Lower leg skin (tissue), 4 donors: ENCODE measurements around the gene ERN1. TPM values are rescaled to one million over a fixed set of nuclear protein-coding genes. Genes with fewer than 3 reads are reported as not detected.

ENCODE experiments used
- DNase-seq, 2 donors: peaks; one replicate each; pipeline ENCODE4 v3.0.0-alpha.2; 2019; ENCODE audit warnings: low spot score in 2 of 2
- H3K4me3 ChIP-seq: fragments of 200-600 bp; sonication (generic); 2 replicates; pipeline ENCODE4 v1.5.1; 2017; ENCODE audit warnings: mild to moderate bottlenecking, low read depth; ENCODE audit not compliant: poor library complexity, severe bottlenecking
- CTCF ChIP-seq, 3 donors: fragments of 450-650 bp; IDR thresholded peaks; one replicate each; pipeline ENCODE4 v1.5.1; 2016; ENCODE audit warnings: antibody characterized with exemption in 3 of 3, mild to moderate bottlenecking in 3 of 3, moderate library complexity in 2 of 3
- POLR2A ChIP-seq, 2 donors: fragments of 450-650 bp; IDR thresholded peaks; one replicate each; pipeline ENCODE4 v1.6.1; 2016 to 2017; ENCODE audit warnings: antibody characterized with exemption in 2 of 2, mild to moderate bottlenecking in 1 of 2, moderate library complexity in 1 of 2
- WGBS, 2 donors: methylation state at CpG; one replicate each; pipeline ENCODE4 v1.1.5; 2018; 5-methylcytosine and 5-hydroxymethylcytosine counted together
- intact Hi-C: fragments of 100-400 bp; cut with DNase I; formaldehyde crosslinking; loops from one replicate; pipeline ENCODE4 v1.15.0; 2023; ENCODE audit warnings: low total_unique reads
- total RNA-seq, 4 donors: library from RNA; depleted of rRNA; stranded (reverse); fragments of >200 nt; gene quantifications; one replicate each; pipeline ENCODE4 v1.1.0, GENCODE V29; 2016

The ERN1 gene
- total RNA-seq, 4 donors from 2014 or later, result 18.2 to 44.0 (median 22.8) TPM

GRCh38 chr17:64087252-64088005, 42.5 kb downstream of the ERN1 start:
- WGBS, 2 donors, result 94% methylated on average over 4 of the region's 4 CpGs

GRCh38 chr17:64085650-64086005, 44.3 kb downstream of the ERN1 start:
- TF ChIP-seq CTCF (IDR thresholded peaks at IDR 0.05) (no peak), POLR2A (IDR thresholded peaks at IDR 0.05) (no peak)
- WGBS, 2 donors, result 95 to 97% methylated on average over 2 of the region's 2 CpGs
- intact Hi-C loops, result no loop called here
- DNase-seq, result no peak
- no peak overlapping the region for H3K4me3 ChIP-seq

More at GRCh38 chr17:64087252-64088005, 42.5 kb downstream of the ERN1 start:
- intact Hi-C loops, result no loop called here
- no peak for TF ChIP-seq POLR2A (IDR thresholded peaks at IDR 0.05)
- no peak for TF ChIP-seq CTCF (IDR thresholded peaks at IDR 0.05)
- no peak overlapping the region for H3K4me3 ChIP-seq
- DNase-seq, result no peak

GRCh38 chr17:64084940-64085649, 44.8 kb downstream of the ERN1 start:
- H3K4me3 ChIP-seq, result no peak overlapping the region
- 81 to 82% methylated on average over 8 of the region's 8 CpGs for WGBS, 2 donors
- intact Hi-C loops, result no loop called here
- TF ChIP-seq CTCF (IDR thresholded peaks at IDR 0.05), result no peak
- TF ChIP-seq POLR2A (IDR thresholded peaks at IDR 0.05), result no peak
- no peak for DNase-seq

- TF ChIP-seq POLR2A (IDR thresholded peaks at IDR 0.05), result no peak
- 47 to 50% methylated on average over 10 of the region's 10 CpGs for WGBS, 2 donors
- intact Hi-C loops, result no loop called here
- H3K4me3 ChIP-seq, result no peak overlapping the region
- no peak for DNase-seq
These were observed 45.6 kb downstream of the ERN1 start for GRCh38 chr17:64084086-64084939.

- DNase-seq, result no peak
- H3K4me3 ChIP-seq, result no peak overlapping the region
- WGBS, 2 donors, result 75 to 77% methylated on average over 4 of the region's 4 CpGs
- intact Hi-C loops, result no loop called here
- TF ChIP-seq POLR2A (IDR thresholded peaks at IDR 0.05), result no peak
- TF ChIP-seq CTCF (IDR thresholded peaks at IDR 0.05), result no peak
These were observed 46.3 kb downstream of the ERN1 start for GRCh38 chr17:64083563-64084085.
